Mucosa of stomach (tissue), 1 donor: ENCODE data around the gene ARL14EP.

Experiments used
- H3K27me3 ChIP-seq: one replicate; pipeline ENCODE4 v1.7.0; 2013; ENCODE audit warnings: mild to moderate bottlenecking, low read length; ENCODE audit not compliant: control insufficient read depth, insufficient read depth
- H3K36me3 ChIP-seq: one replicate; pipeline ENCODE4 v1.7.0; 2013; ENCODE audit warnings: low read length; ENCODE audit not compliant: control insufficient read depth, insufficient read depth
- H3K4me1 ChIP-seq: one replicate; pipeline ENCODE4 v1.7.0; 2013; ENCODE audit warnings: mild to moderate bottlenecking, low read length; ENCODE audit not compliant: control insufficient read depth, insufficient read depth
- H3K4me3 ChIP-seq: one replicate; pipeline ENCODE4 v1.7.0; 2013; ENCODE audit warnings: low read length
- H3K9ac ChIP-seq: one replicate; pipeline ENCODE4 v1.7.0; 2013; ENCODE audit warnings: mild to moderate bottlenecking, low read length, moderate library complexity
- H3K9me3 ChIP-seq: one replicate; pipeline ENCODE4 v1.7.0; 2013; ENCODE audit warnings: mild to moderate bottlenecking, low read length, moderate library complexity; ENCODE audit not compliant: control insufficient read depth
- donor health status: Pancreatic carcinoma.

Gene ARL14EP

DNA sequence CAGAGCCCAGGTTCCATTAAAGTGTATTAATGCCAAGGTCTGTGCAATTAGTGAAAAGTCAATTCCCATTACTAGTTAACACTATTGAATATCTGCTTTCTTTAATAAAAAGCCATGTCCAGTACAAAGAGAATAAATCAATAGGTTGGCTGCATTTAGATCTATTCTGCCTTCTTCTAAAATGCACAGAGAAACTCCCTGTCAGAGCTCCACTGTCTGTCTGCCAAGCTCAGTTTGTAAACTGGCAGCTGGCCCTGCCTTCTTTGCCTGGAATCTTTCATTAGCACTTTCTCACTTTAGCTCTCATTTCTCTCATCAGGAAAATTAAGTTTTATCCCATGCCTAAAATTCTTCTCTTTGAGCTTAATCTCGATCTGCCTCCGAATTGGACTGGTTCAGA lies 35.6 kb downstream of the ARL14EP start:
- H3K9me3 ChIP-seq: no peaks in the 10 kb centered on the region
- no peak overlapping the region for H3K4me3 ChIP-seq
- H3K4me1 ChIP-seq: no peaks in the 10 kb centered on the region
- no peak overlapping the region for H3K9ac ChIP-seq
- no peaks in the 10 kb centered on the region for H3K36me3 ChIP-seq
- H3K27me3 ChIP-seq: no peaks in the 10 kb centered on the region

DNA sequence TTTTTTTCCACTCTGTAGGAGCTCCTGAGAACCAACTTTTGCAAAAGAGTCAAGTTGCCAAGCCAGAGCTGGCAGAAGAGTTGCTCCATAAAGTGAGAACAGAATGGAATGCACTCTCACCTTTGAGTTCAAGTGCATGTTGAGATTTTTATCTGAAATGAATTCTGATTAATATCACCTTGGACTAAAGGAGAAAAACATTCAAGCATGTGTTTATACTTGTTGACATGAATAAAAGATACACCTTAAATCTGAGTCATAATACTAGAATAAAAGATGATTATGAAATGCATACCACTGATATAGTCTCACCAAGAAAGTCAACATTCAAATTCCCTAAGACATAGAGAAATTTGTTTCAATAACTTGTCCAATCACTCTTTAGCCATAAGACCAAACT lies 37.8 kb downstream of the ARL14EP start:
- H3K4me1 ChIP-seq: no peaks in the 10 kb centered on the region
- H3K4me3 ChIP-seq: no peak overlapping the region
- H3K27me3 ChIP-seq: no peaks in the 10 kb centered on the region

DNA sequence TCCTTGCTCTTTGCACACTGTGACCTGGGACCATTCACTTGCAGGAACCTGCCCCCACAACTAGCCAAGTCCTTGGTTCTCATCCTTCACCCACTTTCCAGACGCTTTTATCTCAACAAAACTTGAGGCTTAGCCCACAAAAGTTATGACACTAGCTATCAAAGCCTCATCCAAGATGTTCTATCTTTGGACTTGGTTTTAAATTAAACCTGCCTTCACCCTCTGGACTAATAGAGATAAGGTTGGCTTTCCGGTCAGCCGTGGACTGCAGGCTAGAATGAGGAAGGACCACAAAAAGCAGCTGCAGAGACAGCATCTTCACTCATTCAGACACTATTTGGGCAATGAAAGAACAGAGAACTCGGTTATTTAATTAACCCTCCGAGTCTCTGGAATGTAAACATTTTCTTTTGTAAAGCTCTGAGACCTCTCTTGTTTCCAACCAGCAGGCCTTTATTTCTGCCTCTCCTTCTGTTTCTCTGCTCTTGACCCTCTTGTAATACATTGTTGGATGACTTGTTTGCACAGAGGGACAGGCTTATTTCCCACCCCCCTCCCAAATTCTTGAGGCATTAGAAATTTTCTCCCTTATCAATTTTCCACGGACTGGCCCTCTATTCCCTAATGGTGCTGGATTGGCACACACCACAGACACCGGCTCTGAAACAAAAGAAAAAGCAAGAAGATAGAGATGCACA lies 41.4 kb downstream of the ARL14EP start:
- Histone ChIP-seq H3K36me3 (no peaks in the 10 kb centered on the region), H3K4me1 (no peaks in the 10 kb centered on the region), H3K9ac (no peak overlapping the region), H3K27me3 (no peaks in the 10 kb centered on the region), H3K4me3 (no peak overlapping the region), H3K9me3 (no peaks in the 10 kb centered on the region)

More for the DNA sequence above, 37.8 kb downstream of the ARL14EP start:
- Histone ChIP-seq H3K9me3 (no peaks in the 10 kb centered on the region), H3K36me3 (no peaks in the 10 kb centered on the region), H3K9ac (no peak overlapping the region)

DNA sequence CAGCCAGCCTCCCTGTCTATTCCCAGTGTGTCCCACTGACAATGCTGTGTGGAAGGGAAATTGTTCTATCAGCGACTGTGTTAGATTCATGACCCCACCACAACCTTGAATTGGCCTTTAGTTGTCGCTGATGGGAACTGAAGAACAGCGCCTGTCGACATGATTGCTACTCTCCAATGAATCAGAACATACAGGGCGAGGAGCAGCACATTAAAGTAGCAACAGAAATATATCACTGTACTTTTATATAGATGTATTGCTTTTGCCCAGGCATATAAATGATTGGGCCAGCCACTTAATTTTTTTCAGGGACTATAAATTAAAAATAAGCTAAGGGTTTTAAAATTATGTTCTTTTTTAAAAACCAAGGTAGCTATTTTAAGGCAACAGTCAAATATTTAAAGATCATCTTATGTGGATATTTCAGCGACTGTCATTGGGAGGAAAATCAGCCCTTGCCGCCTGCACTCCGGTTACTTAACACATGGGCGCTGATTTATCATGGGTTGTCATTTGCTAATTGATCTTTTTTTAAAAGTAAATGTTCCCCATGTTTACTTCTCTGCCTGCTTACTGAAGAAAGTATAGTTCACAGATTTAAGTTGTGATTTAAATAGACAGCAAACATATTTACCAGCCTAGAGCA lies 42.1 kb downstream of the ARL14EP start:
- no peaks in the 10 kb centered on the region for H3K9me3 ChIP-seq
- H3K4me1 ChIP-seq: no peaks in the 10 kb centered on the region
- no peaks in the 10 kb centered on the region for H3K36me3 ChIP-seq
- no peaks in the 10 kb centered on the region for H3K27me3 ChIP-seq
- H3K4me3 ChIP-seq: no peak overlapping the region
- H3K9ac ChIP-seq: no peak overlapping the region

DNA sequence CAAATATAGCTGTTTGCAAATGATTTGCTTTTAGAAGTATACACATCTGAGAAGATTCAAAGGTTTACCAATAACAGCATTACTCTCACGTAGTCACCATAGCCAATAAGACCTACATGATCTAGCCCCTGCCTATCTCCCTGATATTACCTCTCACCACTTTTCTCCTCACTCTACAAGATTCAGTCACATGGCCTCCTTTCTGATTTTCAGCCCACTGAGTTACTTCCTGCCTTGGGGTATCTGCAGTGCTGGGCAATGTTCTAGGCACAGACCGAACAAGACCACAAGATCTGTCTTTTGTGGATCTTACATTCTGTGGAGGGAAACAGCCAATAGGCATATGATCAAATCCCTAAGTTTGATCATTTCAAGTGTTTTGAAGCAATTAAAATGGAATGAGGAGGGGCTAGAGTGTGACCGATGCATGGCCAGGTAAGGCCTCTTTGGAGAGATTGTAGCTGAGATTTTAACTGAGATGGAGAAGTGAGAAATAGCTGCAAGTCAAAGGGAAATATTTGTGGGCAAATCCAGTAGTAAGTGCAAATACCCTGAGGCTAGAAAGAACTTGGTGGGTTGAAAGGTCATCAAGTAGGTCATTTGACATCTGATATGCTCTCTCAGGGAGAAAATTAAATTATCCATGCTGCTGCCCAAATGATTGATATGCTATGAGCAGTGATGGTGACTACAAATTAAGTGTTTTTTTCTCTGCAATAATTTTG lies 43.1 kb downstream of the ARL14EP start:
- H3K9ac ChIP-seq: no peak overlapping the region
- no peaks in the 10 kb centered on the region for H3K9me3 ChIP-seq
- no peaks in the 10 kb centered on the region for H3K36me3 ChIP-seq
- no peaks in the 10 kb centered on the region for H3K27me3 ChIP-seq
- no peaks in the 10 kb centered on the region for H3K4me1 ChIP-seq
- no peak overlapping the region for H3K4me3 ChIP-seq

DNA sequence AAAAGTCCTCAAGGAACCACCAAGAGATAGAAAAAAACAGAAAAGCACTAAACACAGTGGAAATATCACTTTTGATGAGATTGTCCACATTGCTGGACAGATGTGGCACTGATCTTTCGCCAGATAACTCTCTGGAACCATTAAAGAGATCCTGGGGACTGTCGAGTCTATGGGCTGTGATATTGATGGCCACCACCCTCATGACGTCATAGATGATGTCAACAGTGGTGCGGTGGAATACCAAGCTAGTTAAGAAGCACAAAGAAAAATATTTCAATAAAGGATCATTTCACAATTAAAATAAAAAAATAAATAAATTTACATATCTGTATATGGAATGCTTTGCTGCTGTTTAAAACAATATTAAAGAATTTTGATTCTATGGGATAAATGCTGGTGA lies 45.5 kb downstream of the ARL14EP start:
- H3K36me3 ChIP-seq: no peaks in the 10 kb centered on the region
- H3K4me3 ChIP-seq: no peak overlapping the region

DNA sequence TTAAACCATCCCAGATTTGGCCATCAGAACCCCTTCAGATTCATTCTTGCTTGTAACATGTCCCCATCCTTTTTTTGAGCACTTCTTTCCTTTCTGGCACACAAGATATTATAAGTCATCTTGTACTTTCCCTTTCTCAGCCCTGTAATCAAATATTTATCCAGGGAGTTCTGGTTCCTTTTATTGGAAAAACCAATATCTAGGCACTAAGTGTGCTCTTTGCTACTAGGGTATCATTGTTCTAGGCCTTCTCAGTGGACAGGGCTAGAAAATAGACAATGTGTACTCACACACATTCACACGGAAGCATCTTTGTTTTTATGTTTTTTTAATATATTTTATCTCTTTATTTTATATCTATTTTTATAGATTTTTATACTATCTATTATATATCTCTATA lies 47.3 kb downstream of the ARL14EP start:
- Histone ChIP-seq H3K27me3 (no peaks in the 10 kb centered on the region), H3K4me1 (no peaks in the 10 kb centered on the region)

More for the DNA sequence above, 45.5 kb downstream of the ARL14EP start:
- Histone ChIP-seq H3K27me3 (no peaks in the 10 kb centered on the region), H3K9me3 (no peaks in the 10 kb centered on the region), H3K4me1 (no peaks in the 10 kb centered on the region), H3K9ac (no peak overlapping the region)

DNA sequence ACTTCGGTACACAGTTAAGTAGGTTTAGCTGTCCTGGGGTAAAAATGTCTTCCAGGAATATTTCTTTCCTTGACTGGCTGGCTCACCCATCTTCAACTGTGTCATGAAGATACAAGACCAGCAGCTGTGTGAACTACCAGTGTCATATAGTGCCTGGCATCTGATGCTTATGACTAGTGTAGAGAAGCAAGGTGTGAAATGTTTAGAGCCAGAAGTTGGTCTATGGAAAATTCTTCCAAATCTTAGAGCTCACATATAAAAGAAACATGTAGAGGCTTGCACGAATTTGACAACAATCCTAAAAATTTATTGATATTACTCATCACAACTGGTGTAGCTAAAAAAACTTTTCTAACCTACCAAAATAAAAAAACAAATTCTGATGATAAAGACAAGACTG lies 54.4 kb downstream of the ARL14EP start:
- no peaks in the 10 kb centered on the region for H3K9me3 ChIP-seq
- no peak overlapping the region for H3K4me3 ChIP-seq
- no peaks in the 10 kb centered on the region for H3K27me3 ChIP-seq
- no peak overlapping the region for H3K9ac ChIP-seq
- no peaks in the 10 kb centered on the region for H3K36me3 ChIP-seq
- no peaks in the 10 kb centered on the region for H3K4me1 ChIP-seq

More for the DNA sequence above, 47.3 kb downstream of the ARL14EP start:
- no peaks in the 10 kb centered on the region for H3K9me3 ChIP-seq
- H3K9ac ChIP-seq: no peak overlapping the region
- no peak overlapping the region for H3K4me3 ChIP-seq
- no peaks in the 10 kb centered on the region for H3K36me3 ChIP-seq

DNA sequence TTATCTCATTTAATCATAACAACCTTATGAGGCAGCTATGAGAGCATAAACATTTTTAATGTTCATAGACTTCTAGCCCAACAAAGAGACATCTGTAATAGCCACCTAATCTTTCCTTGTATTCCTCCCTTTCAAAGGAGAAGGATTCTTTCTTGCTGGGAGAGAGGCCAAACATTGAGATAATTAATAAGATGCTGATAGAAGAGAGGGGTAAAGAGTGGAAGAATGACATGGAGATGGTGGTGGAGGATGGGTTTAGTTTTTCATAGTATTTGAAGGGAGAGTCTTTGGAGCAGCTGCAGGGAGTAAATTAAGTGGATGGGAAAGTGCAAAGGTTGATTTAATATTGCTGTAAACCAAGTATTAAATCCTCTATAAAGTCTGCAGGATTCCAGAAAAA lies 57.9 kb downstream of the ARL14EP start:
- no peaks in the 10 kb centered on the region for H3K36me3 ChIP-seq
- no peak overlapping the region for H3K9ac ChIP-seq
- H3K27me3 ChIP-seq: no peaks in the 10 kb centered on the region
- H3K4me3 ChIP-seq: no peak overlapping the region
- H3K4me1 ChIP-seq: no peaks in the 10 kb centered on the region
- no peaks in the 10 kb centered on the region for H3K9me3 ChIP-seq

DNA sequence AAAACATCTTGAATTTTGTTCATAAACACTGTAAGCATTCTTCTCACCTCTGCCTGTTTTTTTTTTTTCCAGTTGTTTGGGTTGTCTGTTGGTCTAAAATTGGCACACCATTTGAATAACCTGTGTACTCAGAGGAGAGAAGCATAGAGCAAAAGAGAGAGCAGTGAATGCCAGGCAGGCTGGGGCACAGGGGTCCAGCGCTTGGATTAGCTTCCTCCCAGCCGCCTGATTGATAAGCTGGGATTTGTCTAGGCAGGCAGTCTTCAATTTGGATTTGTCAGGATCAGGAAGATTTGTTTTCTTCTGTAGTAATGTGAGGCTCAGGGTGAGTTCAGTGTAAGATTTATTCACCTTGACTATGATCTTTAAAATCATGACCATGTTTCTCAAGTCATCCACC lies 59.0 kb downstream of the ARL14EP start:
- Histone ChIP-seq H3K36me3 (no peaks in the 10 kb centered on the region), H3K4me3 (no peak overlapping the region), H3K27me3 (no peaks in the 10 kb centered on the region), H3K9me3 (no peaks in the 10 kb centered on the region), H3K4me1 (no peaks in the 10 kb centered on the region), H3K9ac (no peak overlapping the region)
